ENCODE data around the gene TEAD1.

DNA sequence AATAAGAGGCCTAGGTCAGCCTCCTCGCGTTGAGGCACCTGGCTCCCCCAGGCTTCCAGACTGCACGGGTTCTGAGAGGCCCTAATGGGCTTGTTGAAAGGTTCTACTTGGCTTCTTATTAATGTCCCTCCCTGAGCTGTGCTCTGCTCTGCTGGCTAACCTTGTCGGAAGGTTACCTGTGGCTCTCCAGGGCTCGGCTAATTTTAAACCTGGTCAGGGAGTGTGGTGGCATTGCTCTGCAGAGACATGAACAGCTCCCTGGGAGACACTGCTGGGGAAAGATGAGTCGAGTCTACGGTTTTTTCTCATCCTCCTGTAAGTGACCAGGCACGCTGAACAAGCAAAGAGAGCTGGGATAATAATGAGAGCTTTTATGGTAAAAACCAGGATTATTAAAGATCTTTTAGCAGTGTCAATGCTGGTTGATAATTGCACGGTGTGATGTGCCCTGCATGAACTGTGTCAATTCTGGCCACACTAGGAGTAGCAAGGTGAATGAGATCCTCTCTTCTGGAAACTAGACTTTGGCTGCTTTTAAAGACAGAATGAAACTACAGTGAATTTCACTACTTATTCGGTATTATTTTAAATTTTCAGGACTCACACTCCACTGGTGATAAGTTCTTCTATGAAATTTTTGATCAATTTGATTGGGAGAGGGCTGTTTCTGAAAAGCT, 70.7 kb downstream of the TEAD1 start:
- TF ChIP-seq EP300 (IDR thresholded peaks at IDR 0.05), result no peak
- TF ChIP-seq, protein P1, sequence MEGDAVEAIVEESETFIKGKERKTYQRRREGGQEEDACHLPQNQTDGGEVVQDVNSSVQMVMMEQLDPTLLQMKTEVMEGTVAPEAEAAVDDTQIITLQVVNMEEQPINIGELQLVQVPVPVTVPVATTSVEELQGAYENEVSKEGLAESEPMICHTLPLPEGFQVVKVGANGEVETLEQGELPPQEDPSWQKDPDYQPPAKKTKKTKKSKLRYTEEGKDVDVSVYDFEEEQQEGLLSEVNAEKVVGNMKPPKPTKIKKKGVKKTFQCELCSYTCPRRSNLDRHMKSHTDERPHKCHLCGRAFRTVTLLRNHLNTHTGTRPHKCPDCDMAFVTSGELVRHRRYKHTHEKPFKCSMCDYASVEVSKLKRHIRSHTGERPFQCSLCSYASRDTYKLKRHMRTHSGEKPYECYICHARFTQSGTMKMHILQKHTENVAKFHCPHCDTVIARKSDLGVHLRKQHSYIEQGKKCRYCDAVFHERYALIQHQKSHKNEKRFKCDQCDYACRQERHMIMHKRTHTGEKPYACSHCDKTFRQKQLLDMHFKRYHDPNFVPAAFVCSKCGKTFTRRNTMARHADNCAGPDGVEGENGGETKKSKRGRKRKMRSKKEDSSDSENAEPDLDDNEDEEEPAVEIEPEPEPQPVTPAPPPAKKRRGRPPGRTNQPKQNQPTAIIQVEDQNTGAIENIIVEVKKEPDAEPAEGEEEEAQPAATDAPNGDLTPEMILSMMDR (IDR thresholded peaks at IDR 0.05), result no peak
- TF ChIP-seq POLR2AphosphoS5 (IDR thresholded peaks at IDR 0.05), result no peak
- TF ChIP-seq POLR2A (IDR thresholded peaks at IDR 0.05), result no peak
